ENCODE measurements around the gene HS2ST1.
"Not testable (repeated sequence)": the region's sequence is repeated elsewhere in the genome, so short reads cannot be mapped to it uniquely, and the experiment has no call there.

Gene HS2ST1

DNA sequence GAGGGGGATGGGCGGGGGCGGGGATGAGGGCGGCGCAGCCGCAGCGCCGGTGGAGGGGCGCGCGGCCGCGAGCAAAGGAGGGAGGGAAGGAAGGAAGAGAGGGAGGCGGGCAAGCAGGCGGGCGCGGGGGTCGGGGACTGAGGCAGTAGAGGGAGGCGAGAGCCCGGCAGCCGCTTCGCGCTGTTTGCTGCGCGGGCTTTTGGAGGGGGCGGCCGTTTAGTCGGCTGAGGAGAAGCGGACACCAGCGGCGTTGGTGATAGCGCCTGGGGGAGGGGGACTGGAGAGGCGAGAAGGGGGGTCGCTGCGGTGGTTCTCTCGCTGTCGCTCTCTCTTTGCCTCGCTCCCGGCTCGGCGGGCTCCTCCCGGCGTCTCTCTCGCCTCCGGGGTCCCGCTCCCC is at the start of gene HS2ST1:
TSS of gene HS2ST1 (plus strand) at position 35 of the 397 bp plus-strand sequence.
- DNase-seq: no peak

- DNase-seq: no peak
These were observed 48.3 kb upstream of the HS2ST1 start for GRCh38 chr1:86865973-86866637.

DNA sequence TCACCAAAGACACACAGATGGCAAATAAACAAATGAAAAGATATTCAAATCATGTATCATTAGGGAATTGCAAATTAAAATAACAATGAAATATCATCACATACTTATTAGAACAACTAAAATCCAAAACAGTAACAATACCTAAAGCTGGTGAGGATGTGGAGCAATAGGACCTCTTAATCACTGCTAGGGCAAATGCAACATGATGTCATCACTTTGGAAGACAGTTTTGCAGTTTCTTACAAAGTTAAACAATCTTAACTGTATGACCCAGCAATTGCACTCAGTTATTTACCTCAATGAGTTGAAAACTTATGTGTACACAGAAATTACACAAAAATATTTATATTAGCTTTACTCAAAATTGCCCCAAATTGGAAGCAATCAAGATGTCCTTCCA is 47.8 kb upstream of the HS2ST1 start:
- no peak for DNase-seq

DNA sequence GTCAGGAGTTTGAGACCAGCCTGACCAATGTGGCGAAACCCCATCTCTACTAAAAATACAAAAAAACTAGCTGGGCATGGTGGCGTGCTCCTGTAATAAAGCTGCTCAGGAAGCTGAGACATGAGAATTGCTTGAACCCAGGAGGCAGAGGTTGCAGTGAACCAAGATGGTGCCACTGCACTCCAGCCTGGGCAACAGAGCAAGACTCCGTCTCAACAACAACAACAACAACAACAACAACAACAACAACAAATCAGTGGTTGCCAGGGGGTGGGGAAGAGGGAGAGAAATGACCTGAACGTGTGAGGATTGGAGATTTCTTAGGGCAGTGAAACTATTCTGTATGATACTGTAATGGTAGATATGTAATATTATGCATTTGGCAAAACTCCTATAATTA is 47.2 kb upstream of the HS2ST1 start:
- not testable (repeated sequence) for DNase-seq

DNA sequence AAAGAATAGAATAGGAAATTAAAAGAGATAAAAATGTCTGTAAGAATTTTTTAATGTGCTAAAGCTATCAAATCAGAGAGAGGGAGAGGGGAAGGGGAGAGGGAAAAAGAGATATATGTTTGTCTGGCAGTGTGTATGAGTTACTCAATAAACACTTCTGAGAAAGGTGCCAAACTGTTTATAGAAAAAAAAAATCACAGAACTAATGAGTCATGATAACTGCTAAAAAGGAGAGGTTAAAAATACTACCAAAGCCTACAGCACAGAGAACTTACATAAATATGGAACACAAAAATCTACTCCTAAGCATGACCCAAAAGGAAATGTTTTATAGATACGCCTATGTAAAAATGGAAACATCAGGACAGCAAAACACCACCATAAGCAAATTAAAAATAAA is 46.0 kb upstream of the HS2ST1 start:
- peak; percentile 30 for DNase-seq

GRCh38 chr1:86871001-86871400 is 43.4 kb upstream of the HS2ST1 start:
- no peak for DNase-seq

DNA sequence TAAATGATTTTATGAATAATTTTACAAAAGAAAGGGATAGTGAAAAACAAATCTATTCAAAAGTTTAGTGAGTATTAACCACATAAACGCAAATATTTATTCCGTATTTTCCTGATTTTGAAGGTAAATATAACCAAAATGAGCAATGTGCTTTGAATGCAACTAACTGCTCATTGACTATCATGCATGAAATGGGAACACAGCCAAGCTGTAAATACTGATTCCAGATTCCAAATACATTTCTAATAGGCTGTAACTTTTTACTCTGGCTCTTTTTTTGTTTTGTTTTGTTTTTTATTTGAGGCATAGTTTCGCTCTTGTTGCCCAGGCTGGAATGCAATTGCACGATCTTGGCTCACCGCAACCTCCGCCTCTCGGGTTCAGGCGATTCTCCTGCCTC is 42.3 kb upstream of the HS2ST1 start:
- DNase-seq: no peak

GRCh38 chr1:86875722-86876121 is 38.7 kb upstream of the HS2ST1 start:
- no peak for DNase-seq

DNA sequence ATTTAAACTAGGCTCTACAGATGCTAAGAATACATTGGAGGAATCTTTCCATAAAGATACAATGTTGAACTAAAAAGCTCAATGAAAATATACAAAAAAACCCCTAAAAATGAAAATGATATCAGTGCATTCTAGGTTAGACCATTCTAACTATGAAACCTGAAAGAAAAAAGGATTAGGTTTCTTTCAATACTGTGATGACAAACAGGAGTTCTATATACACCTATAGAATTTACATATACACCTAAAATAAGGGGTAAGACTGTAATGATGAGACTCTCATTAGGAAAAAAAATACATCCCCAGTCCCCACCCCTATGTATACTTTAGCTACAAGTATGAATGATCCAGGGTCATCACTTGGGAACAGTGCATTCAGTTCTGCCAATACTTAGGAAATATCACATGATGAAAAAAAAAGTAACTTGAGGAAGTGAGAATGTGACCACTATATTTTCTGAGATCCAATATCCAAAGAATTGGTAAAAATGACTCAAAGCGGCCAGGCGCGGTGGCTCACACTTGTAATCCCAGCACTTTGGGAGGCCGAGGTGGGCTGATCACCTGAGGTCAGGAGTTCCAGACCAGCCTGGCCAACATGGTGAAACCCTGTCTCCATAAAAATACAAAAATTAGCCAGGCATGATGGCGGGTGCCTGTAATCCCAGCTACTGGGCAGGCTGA is 26.8 kb upstream of the HS2ST1 start:
- DNase-seq: peak; percentile 60

DNA sequence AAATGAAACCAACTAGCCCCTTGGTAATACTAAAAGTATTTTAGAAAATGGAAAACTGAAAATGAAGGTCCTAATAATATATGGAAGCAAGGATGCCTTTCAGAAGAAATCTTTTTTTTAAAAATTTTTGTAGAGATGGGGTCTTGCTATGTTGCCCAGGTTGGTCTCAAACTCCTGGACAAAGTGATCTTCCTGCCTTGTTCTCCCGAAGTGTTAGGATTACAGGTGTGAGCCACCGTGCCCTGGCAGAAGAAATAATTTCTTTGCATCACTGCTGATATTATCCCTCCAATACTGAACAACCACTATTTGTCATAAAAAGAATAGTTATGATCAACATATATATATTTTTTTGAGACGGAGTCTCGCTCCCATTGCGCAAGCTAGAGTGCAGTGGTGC is 26.1 kb upstream of the HS2ST1 start:
- DNase-seq: no peak

DNA sequence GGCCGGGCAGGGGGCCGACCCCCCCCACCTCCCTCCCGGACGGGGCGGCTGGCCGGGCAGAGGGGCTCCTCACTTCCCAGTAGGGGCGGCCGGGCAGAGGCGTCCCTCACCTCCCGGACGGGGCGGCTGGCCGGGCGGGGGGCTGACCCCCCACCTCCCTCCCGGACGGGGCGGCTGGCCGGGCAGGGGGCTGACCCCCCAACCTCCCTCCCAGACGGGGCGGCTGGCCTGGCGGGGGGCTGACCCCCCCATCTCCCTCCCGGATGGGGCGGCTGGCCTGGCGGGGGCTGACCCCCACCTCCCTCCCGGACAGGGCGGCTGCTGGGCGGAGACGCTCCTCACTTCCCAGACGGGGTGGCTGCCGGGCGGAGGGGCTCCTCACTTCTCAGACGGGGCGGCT is 15.0 kb upstream of the HS2ST1 start:
- DNase-seq: not testable (repeated sequence)

DNA sequence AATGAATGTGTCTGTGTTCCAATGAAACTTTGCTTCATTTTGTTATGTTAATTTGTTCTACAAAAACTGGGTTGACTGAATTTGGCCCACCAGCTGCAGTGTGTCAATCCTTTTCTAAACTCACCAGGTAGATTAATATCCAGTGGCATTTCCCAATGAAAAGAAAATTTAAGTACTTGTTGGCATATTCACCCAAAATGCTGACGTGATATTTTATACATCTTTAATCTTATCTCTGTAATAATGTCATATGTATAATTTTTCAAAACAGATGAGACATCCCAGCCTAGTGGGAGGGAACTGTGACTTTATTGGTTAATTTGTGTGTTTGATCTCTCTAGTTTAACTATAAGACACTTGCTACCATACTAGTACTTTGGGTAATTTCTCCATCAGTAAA is 8.6 kb upstream of the HS2ST1 start:
- no peak for DNase-seq

GRCh38 chr1:86906419-86906818 is 8.0 kb upstream of the HS2ST1 start:
- DNase-seq: no peak

DNA sequence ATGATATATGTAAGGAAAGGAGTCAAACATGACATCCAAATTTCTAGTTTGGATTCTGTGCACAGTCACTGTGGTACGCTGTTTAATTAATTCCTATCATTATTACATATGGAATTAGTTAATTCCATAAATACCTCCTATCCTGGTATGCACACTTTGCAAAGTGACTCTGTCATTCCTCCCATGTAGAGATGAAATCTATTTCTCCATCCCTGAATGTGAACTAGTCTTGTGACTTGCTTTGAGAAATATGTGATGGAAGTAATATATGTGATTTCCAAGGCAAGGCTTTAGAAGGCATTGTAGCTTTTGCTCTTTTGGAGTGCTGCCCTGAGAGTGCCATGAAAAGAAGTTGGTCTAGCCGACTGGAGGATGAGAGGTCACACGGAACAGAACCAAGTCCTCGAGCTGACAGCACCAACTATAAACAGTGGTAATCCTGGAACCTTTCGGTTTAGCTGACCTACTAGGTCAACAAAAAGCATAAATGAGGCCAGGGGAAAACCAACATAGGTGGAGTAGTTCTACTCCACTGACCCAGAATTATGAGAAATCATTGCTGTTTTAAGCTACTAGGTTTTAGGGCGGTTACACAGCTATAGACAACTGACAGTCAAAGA is 2.0 kb upstream of the HS2ST1 start:
- DNase-seq: no peak

DNA sequence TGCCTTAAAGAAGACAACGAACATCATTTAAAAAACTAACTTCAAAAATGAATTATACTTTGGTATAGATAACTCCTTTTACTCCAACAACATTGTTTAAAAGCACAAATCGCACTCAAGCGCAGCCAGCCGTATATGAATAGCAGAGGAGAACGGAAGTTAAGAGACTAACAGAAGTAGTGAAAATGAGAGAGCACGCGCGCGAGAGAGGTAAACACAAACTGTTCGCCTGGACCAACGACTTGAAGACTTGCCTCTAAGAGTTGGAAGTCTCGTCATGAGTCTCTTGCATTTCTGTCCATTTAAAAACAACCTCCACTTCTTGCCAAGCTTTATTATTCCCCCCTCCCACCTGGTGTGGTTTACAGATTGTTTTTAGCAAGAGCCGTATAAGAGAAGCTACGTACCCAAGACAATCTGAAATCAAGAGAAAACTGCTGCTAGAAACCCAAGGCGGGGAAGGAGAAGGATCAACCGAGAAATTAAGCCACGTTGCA is 988 bp upstream of the HS2ST1 start:
- peak; percentile 31 for DNase-seq

- DNase-seq: peak; percentile 100
These were observed 387 bp upstream of the HS2ST1 start, which contains the start of gene SELENOF for GRCh38 chr1:86913896-86914600. Gene SELENOF, minus strand, starts transcription at chr1:86914126. Its CDS starts 15 bp downstream, at chr1:86914111.

- DNase-seq: peak; percentile 42
These were observed 732 bp downstream of the HS2ST1 start for GRCh38 chr1:86914998-86915736.

DNA sequence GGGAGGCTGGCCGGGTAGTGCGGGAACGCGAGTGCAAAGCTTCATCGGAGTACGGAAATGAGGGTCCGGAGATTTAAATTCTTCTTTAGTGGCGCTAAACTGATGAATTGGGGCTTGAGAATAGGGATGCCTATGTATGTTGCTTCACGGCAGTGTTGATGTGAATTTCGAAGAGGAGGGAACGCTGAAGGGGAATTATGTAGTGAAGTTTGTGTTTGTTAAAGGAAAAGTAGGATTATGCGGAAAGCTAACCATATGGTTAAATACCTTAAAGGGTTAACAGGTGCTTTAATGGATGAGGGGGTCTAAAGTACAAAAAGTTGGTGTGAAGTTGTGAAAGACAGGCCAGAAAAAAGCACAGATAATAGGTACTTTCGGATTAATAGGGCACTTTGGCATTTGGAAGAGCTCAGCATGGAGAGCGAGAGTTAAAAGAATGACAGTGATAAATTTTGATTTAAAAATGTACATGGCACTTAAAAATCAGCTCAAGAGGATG is 1.4 kb downstream of the HS2ST1 start:
- DNase-seq: no peak

DNA sequence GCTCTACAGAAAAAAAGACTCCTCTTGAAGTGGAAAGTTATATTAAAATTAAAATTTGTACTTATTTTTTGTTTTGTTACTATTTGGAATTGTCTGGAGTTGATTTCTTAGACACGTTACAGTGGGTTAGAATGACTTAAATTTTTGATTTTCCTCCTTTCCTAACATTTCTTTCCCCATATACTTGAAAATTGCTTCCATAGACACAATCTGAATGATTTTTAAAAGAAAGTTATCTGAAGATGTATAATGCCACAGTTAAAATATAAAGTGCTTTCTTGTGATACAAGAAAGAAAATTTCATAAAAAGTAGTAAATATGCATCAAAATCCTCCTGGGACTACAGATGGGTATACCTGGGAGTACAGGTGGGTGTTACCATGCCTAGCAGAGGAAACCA is 2.3 kb downstream of the HS2ST1 start:
- no peak for DNase-seq

DNA sequence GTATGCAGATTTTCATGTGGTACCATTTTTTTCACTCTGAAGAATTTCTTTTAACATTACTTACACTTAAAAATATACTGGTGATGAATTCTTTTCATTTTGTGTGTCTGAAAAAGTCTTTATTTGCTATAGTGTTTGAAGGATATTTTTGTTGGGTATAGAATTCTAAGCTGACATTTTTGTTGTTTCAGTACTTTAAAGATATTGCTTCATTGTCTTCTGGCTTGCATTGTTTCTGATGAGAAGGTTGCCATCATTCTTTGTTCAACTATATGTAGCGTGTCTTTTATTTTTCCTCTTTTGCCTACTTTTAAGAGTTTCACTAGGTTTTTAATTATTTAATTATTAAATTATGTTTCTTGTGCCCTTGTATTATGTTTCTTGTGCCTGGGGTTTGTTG is 8.0 kb downstream of the HS2ST1 start:
- DNase-seq: no peak

- no peak for DNase-seq
These were observed 10.0 kb downstream of the HS2ST1 start for GRCh38 chr1:86924324-86924960.

GRCh38 chr1:86925742-86926141 is 11.3 kb downstream of the HS2ST1 start:
- no peak for DNase-seq
